K562 (cell line): ENCODE data around the gene FAM222A.

ENCODE experiments used
- CHD2 ChIP-seq: IDR thresholded peaks from 2 replicates; pipeline ENCODE4 v1.6.1; 2011; ENCODE audit warnings: low read depth, low read length
- CTCF ChIP-seq, 3 experiments: IDR thresholded peaks in 2 of 3; conservative IDR thresholded peaks in 1 of 3; 2 replicates each; pipeline ENCODE4 v1.5.1; 2011 to 2012; ENCODE audit warnings: low read length in 3 of 3, mild to moderate bottlenecking in 3 of 3, control low read depth in 2 of 3, improper control_type of control experiment in 1 of 3, inconsistent platforms in 1 of 3, low read depth in 1 of 3, mixed read lengths in 1 of 3, moderate library complexity in 1 of 3; ENCODE audit not compliant: insufficient read depth in 2 of 3
- EP300 ChIP-seq: IDR thresholded peaks from 2 replicates; pipeline ENCODE4 v1.6.1; 2012; ENCODE audit warnings: low read length, improper control_type of control experiment
- FOSL1 ChIP-seq: fragments of 200-800 bp; sonication (Bioruptor generic); conservative IDR thresholded peaks from 2 replicates; pipeline ENCODE4 v1.6.1; 2016; ENCODE audit warnings: missing genetic modification characterization, missing compliant biosample characterization
- IRF2 ChIP-seq: sonication (generic); formaldehyde crosslinking; IDR thresholded peaks from 2 replicates; pipeline ENCODE4 v1.8.1; 2022; ENCODE audit warnings: mild to moderate bottlenecking, missing genetic modification reagents
- KLF1 ChIP-seq: fragments of 450-650 bp; IDR thresholded peaks from 2 replicates; pipeline ENCODE4 v1.6.1; 2016; ENCODE audit warnings: missing genetic modification characterization, missing compliant biosample characterization
- MAX ChIP-seq: sonication (generic); formaldehyde crosslinking; IDR thresholded peaks from 2 replicates; pipeline ENCODE4 v1.9.0; 2022; ENCODE audit warnings: mild to moderate bottlenecking, missing genetic modification reagents
- POLR2H ChIP-seq: IDR thresholded peaks from 2 replicates; pipeline ENCODE4 v1.6.1; 2016; ENCODE audit warnings: missing genetic modification characterization, low read depth, mild to moderate bottlenecking, control low read depth, missing compliant biosample characterization, moderate library complexity
- RAD21 ChIP-seq, 2 experiments: fragments of 250-450 bp in 1 of 2; fragments of 450-650 bp in 1 of 2; sonication (Bioruptor Pico) in 1 of 2; formaldehyde crosslinking in 1 of 2; IDR thresholded peaks in 1 of 2; conservative IDR thresholded peaks in 1 of 2; 2 replicates each; pipeline versions ENCODE4 v1.4.0 to v1.8.0; 2020 to 2022; ENCODE audit warnings: mild to moderate bottlenecking in 2 of 2, moderate library complexity in 1 of 2
- RAD51 ChIP-seq: fragments of 450-650 bp; IDR thresholded peaks from 2 replicates; pipeline ENCODE4 v1.7.1; 2016; ENCODE audit warnings: low read depth, mild to moderate bottlenecking, borderline replicate concordance
- REST ChIP-seq, 2 experiments: fragments of 450-650 bp; formaldehyde crosslinking in 1 of 2; IDR thresholded peaks; 2 replicates each; pipeline versions ENCODE4 v1.4.0 to v1.6.1; 2014 to 2020; ENCODE audit warnings: mild to moderate bottlenecking in 2 of 2, borderline replicate concordance in 1 of 2, low read depth in 1 of 2
- RFX1 ChIP-seq: fragments of 450-650 bp; IDR thresholded peaks from 2 replicates; pipeline ENCODE4 v1.6.1; 2016; ENCODE audit warnings: mild to moderate bottlenecking, moderate library complexity
- RFX5 ChIP-seq: IDR thresholded peaks from 2 replicates; pipeline ENCODE4 v1.6.1; 2011; ENCODE audit warnings: low read depth, mild to moderate bottlenecking, improper control_type of control experiment, low read length
- YY1 ChIP-seq, 3 experiments: IDR thresholded peaks; 2 replicates each; pipeline ENCODE4 v1.6.1; 2011; ENCODE audit warnings: low read length in 2 of 3, mild to moderate bottlenecking in 2 of 3, moderate library complexity in 2 of 3, borderline replicate concordance in 1 of 3, control low read depth in 1 of 3, low read depth in 1 of 3; ENCODE audit not compliant: insufficient read depth in 3 of 3, insufficient replicate concordance in 2 of 3, control insufficient read depth in 1 of 3, insufficient read length in 1 of 3; ENCODE audit errors: extremely low read depth in 1 of 3

GRCh38 chr12:109767991-109768900 lies 54.6 kb downstream of the FAM222A start:
- TF ChIP-seq EP300, result no peak
- no peak for TF ChIP-seq YY1 (IDR thresholded peaks at IDR 0.05; ENCODE audit: borderline replicate concordance in 1 of 3, control insufficient read depth in 1 of 3, extremely low read depth in 1 of 3, insufficient read depth in 3 of 3, insufficient read length in 1 of 3, insufficient replicate concordance in 2 of 3, low read depth in 1 of 3, low read length in 2 of 3)
- no peak for TF ChIP-seq RAD21 (CRISPR knock-in tag; conservative IDR thresholded peaks at IDR 0.05 in 1 of 2, IDR thresholded peaks at IDR 0.05 in 1 of 2)
- no peak for TF ChIP-seq CTCF (IDR thresholded peaks at IDR 0.05 in 2 of 3, conservative IDR thresholded peaks at IDR 0.05 in 1 of 3; ENCODE audit: insufficient read depth in 2 of 3, low read depth in 1 of 3, low read length in 3 of 3)
- no peak for TF ChIP-seq IRF2 (CRISPR knock-in tag)
- TF ChIP-seq MAX (CRISPR knock-in tag), result no peak
- no peak for TF ChIP-seq KLF1 (tag)
- TF ChIP-seq RAD51, result no peak
- TF ChIP-seq RFX5, result no peak
- no peak for TF ChIP-seq CHD2
- no peak for TF ChIP-seq RFX1
- TF ChIP-seq FOSL1 (tag), result no peak
- no peak for TF ChIP-seq REST (IDR thresholded peaks at IDR 0.05; ENCODE audit: borderline replicate concordance)
- no peak for TF ChIP-seq REST (CRISPR knock-in tag; IDR thresholded peaks at IDR 0.05; ENCODE audit: low read depth)
- TF ChIP-seq POLR2H (tag), result no peak
